Skeletal muscle satellite cell (primary cell): ENCODE measurements around the gene ZNF556. TPM values are rescaled to one million over a fixed set of nuclear protein-coding genes. Genes with fewer than 3 reads are reported as not detected.

ENCODE experiments used
- H3K27me3 ChIP-seq: 2 replicates; pipeline ENCODE4 v1.7.0; 2013; ENCODE audit warnings: low read length; ENCODE audit not compliant: control insufficient read depth, insufficient read depth
- H3K36me3 ChIP-seq: 2 replicates; pipeline ENCODE4 v1.7.0; 2013; ENCODE audit warnings: mild to moderate bottlenecking, control low read depth, low read length; ENCODE audit not compliant: insufficient read depth
- H3K4me1 ChIP-seq: 2 replicates; pipeline ENCODE4 v1.7.0; 2013; ENCODE audit warnings: low read length; ENCODE audit not compliant: control insufficient read depth, insufficient read depth
- H3K4me2 ChIP-seq: 2 replicates; pipeline ENCODE4 v1.7.0; 2013; ENCODE audit warnings: mild to moderate bottlenecking, low read length
- H3K4me3 ChIP-seq: 2 replicates; pipeline ENCODE4 v1.7.0; 2013; ENCODE audit warnings: low read length
- H3K9ac ChIP-seq: 2 replicates; pipeline ENCODE4 v1.7.0; 2013; ENCODE audit warnings: mild to moderate bottlenecking, low read depth, low read length, moderate library complexity
- H3K9me3 ChIP-seq: replicated peaks from 2 replicates; pipeline ENCODE4 v1.7.0; 2013; ENCODE audit warnings: mild to moderate bottlenecking, control low read depth, low read length
- total RNA-seq: library from RNA; depleted of rRNA; stranded (reverse); fragments of >200 nt; gene quantifications from 2 replicates; pipeline ENCODE4 v1.2.3, GENCODE V29; 2012; rRNA removed

The ZNF556 gene
- total RNA-seq = 0.76 and 2.4 TPM in 2 replicates

DNA sequence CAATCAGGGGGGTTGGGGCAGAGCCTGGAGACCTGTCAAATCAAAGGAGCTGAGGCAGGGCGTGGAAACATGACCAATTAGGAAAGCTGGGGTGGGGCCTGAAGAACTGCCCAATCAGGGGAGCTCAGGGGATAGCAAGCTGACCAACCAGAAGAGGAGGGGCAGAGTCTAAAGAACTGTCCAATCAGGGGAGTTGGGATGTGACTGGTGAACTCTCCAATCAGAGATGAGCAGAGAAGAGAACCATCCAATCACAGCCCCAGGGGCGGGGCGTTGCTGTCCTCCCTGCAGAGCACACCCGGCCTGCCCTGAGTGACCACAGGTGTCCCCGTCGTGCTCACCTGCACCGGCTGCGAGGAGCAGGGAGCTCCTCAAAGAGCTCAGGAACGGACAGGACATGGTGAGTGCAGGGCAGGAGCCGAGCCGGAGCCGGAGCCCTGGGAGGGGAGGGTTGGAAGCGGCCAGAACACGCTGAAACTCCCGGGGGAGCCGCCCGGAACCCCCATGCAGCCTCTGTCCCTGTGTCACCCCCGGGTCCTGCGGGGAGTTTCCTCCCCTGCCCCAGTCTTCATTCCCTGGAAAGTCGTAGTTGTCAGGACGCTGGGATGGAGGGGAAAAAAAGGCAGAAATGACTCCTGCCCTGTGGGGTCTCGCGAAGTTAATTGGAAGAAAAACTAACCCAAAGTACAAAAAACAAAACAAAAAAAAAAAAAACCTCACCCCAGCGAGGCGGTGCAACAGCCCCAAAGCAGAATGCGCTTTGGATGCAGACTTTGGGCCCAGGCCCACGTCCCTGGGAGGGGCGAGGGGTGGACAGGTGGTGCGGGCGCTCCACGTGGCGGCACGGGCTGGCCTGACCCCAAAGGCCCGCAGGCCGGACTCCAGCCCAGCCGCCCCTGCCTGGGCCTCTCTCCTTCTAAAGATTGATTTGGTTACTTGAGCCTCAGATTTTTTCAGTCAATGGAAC lies at the start of gene ZNF556:
ZNF556 (plus strand) TSS at position 311 of the 967 bp plus-strand sequence; CDS start at position 398, 87 bp downstream.
- Histone ChIP-seq H3K4me3 (peak within 1 kb of the TSS; percentile 93), H3K9ac (peak within 1 kb of the TSS; percentile 74), H3K4me1 (peaks cover 4% of the 10 kb centered on the region), H3K27me3 (no peaks in the 10 kb centered on the region), H3K4me2 (peak within 1 kb of the TSS; percentile 89), H3K9me3 (no peaks in the 10 kb centered on the region), H3K36me3 (peaks cover 3% of the 10 kb centered on the region)

DNA sequence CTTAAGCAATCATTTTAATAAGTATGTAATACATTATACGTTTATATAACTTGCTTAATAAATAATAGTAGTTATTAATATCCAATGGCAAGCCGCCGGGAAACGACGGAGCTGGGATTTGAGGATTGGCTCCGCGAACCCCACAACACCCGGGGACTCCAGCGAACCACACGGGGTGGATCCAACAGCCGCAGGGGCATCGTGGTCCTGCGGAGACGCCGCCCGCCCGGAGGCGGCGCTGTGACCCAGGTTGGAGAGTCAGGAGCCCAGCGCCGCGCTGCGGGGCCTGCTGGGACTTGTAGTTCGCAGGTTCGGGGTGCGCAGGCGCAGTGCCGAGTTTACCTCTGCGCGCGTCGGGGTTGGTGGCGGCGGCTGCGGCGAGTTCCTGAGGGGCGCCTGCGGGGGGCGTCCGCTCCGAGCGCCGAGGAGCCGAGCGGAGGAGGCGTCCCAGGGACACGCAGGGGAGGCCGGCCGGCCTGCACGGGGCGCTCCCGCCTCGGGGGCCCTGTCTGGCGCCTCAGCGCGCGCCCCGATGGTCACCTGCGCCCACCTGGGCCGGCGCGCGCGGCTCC lies 47.5 kb upstream of the ZNF556 start, which contains the start of gene ZNF554:
ZNF554 (plus strand) TSS at position 329 of the 572 bp plus-strand sequence; CDS start at position 533, 204 bp downstream.
- H3K4me1 ChIP-seq = no peaks in the 10 kb centered on the region
- no peaks in the 10 kb centered on the region for H3K36me3 ChIP-seq
- H3K27me3 ChIP-seq = no peaks in the 10 kb centered on the region
- peak within 1 kb of the TSS; percentile 83 for H3K4me3 ChIP-seq
- peak within 1 kb of the TSS; percentile 84 for H3K9ac ChIP-seq
- H3K9me3 ChIP-seq = no peaks in the 10 kb centered on the region
- peak within 1 kb of the TSS; percentile 100 for H3K4me2 ChIP-seq

DNA sequence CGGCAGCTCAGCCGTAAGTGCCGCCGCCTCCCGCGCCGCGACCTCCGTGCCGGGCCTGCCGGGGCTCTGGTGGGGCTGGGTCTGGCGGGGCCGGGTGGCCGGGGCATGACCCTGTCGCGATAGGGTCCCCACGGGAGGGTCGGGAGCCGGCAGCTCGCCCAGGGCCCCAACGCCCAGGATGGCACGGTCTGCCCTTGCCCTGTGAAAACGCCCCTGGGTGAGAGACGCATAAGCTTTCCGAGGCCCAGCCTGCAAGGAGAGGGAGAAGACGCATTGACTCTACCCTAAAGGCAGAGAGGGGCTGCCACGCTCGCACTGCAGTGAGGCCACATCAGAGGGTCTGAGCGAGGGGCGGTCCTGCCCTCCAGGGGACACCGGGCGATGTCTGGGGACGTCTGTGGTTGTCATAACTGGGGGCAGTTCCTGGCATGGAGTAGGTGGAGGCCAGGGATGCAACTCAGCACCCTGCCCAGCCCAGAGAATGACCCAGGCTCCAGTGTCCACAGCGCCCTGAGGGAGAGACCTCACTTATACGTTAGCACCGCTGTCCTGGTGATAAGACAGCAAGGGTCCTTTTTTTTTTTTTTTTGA lies 46.9 kb upstream of the ZNF556 start:
- Histone ChIP-seq H3K36me3 (no peaks in the 10 kb centered on the region), H3K4me1 (no peaks in the 10 kb centered on the region), H3K9me3 (no peaks in the 10 kb centered on the region), H3K4me2 (peak overlapping the region; percentile 100), H3K4me3 (peak overlapping the region; percentile 83), H3K27me3 (no peaks in the 10 kb centered on the region), H3K9ac (peak overlapping the region; percentile 84)

DNA sequence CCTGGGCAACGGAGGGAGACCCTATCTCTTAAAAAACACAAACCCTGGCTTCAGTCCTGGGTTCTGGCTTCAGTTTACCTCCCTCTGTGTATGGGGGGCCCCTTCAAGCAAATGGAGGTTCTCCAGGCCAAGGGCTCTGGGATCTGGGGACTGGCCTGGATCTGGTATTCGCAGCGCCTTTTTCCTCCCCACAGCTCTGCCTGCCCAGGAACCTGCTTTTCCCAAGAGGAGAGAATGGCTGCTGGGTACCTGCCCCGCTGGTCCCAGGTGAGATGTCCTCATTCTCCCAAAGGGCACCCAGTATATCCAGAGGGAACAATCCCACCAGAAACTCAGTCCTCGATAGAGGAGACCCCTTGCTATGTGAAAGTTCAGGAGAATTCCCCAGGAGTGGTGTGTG lies 44.3 kb upstream of the ZNF556 start:
- H3K9me3 ChIP-seq = no peaks in the 10 kb centered on the region
- H3K27me3 ChIP-seq = no peaks in the 10 kb centered on the region
- H3K9ac ChIP-seq = no peak overlapping the region
- H3K4me3 ChIP-seq = no peak overlapping the region
- H3K4me2 ChIP-seq = no peak overlapping the region
- no peaks in the 10 kb centered on the region for H3K36me3 ChIP-seq
- no peaks in the 10 kb centered on the region for H3K4me1 ChIP-seq

DNA sequence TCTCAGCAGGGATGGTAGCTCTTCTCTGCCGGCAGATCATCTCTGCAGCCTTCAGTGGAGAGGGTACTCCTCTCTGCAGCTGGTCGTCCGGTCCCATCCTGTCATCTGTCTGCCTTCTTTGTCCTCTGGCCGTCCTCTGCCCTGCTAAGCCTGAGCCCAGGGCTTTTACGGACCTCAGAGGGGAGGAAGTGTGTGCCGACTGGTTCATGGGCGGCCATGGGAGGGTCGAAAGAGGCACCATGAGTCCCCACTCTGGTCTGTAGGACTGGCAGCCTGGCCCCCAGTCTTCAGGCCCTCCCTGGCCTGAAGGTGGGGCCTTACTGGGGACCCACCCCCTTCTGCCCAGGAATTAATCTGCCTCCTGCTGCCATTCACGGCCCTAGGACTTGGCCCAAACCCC lies 43.5 kb upstream of the ZNF556 start:
- Histone ChIP-seq H3K27me3 (no peaks in the 10 kb centered on the region), H3K4me2 (no peak overlapping the region), H3K4me1 (no peaks in the 10 kb centered on the region), H3K36me3 (no peaks in the 10 kb centered on the region), H3K9ac (no peak overlapping the region), H3K9me3 (peaks cover 2% of the 10 kb centered on the region), H3K4me3 (no peak overlapping the region)

DNA sequence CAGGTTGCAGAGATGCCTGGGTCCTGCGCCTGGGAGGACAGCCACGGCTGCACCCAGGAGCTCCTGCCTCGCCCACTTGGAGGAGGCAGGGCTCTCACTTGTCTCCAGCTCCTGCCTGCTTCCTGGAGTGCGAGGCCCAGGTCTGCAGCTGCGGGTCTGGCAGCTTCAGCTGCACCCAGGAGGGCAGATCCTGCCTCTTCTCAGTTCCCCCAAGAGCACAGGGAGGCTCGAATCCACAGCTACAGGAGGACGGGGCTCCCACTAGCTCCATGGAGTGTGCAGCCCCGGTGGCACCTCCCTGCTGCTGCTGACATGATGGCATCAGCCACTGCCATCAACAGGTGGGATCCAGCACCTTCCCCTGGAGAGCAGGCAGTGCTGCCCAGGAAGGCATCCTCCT lies 43.0 kb upstream of the ZNF556 start:
- Histone ChIP-seq H3K4me2 (no peak overlapping the region), H3K4me3 (no peak overlapping the region), H3K9ac (no peak overlapping the region), H3K27me3 (no peaks in the 10 kb centered on the region), H3K4me1 (no peaks in the 10 kb centered on the region), H3K9me3 (peaks cover 2% of the 10 kb centered on the region), H3K36me3 (no peaks in the 10 kb centered on the region)

DNA sequence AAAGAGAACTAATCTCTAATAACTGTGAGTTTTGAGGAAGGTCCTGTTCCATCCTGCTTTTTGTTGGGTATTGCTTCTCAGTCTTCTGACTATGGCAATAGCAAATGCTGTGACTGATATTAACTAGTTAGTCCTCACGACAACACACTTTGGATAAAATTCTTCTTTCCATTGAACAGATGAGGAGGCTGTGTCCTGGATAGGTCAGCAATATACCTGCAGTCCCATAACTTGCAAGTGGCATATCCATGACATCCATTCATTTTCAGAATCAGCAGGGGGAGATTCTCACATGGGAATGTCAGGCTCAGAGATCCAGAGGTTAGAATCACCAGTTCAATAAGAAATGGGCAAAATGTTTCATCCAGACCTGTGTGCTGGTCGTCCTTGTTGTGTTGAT lies 40.1 kb upstream of the ZNF556 start:
- Histone ChIP-seq H3K9me3 (peaks cover 2% of the 10 kb centered on the region), H3K4me2 (no peak overlapping the region), H3K9ac (no peak overlapping the region), H3K4me3 (no peak overlapping the region), H3K4me1 (no peaks in the 10 kb centered on the region), H3K27me3 (no peaks in the 10 kb centered on the region), H3K36me3 (no peaks in the 10 kb centered on the region)

DNA sequence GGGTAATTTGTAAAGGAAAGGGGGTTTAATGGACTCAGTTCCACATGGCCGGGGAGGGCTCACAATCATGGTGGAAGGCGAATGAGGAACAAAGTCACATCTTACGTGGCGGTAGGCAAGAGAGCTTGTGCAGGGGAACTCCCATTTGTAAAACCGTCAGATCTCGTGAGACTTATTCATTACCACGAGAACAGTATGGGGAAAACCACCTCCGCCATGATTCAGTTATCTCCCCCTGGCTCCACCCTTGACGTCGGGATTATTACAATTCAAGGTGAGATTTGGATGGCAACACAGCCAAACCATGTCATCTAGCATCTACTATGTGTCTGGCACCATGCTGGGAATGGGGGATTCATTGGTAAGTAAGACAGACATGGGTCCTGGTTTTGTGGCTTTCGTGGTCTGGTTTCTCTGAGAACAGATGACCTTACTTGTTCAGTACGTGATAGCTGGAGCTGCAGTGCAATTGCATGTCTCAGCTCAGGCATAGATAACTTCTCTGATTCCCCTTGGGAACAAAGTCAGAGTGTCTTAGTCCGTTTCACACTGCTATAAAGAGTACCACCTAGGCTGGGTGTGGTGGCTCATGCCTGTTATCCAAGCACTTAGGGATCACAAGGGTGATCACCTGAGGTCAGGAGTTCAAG lies 39.2 kb upstream of the ZNF556 start:
- Histone ChIP-seq H3K9me3 (peaks cover 6% of the 10 kb centered on the region), H3K27me3 (no peaks in the 10 kb centered on the region), H3K4me2 (no peak overlapping the region), H3K9ac (no peak overlapping the region), H3K4me3 (no peak overlapping the region), H3K4me1 (no peaks in the 10 kb centered on the region), H3K36me3 (peaks cover 3% of the 10 kb centered on the region)

DNA sequence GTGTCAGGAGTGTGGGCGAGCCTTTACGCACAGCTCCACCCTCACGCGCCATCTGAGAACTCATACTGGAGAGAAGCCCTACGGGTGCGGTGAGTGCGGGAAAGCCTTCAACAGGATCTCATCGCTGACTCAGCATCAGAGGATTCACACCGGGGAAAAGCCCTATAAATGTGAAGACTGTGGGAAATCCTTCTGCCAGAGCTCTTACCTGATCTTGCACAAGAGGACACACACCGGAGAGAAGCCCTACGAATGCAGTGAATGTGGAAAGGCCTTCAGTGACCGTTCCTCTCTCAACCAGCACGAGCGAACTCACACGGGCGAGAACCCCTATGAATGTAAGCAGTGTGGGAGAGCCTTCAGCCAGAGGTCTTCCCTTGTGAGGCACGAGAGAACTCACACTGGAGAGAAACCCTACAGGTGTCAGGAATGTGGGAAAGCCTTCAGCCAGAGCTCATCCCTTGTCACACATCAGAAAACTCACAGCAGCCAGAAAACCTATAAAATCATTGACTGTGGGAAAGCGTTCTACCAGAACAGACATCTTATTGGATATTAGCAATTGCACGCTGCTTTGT lies 32.8 kb upstream of the ZNF556 start:
- H3K27me3 ChIP-seq = no peaks in the 10 kb centered on the region
- no peak overlapping the region for H3K9ac ChIP-seq
- no peak overlapping the region for H3K4me2 ChIP-seq
- H3K4me3 ChIP-seq = no peak overlapping the region
- no peaks in the 10 kb centered on the region for H3K4me1 ChIP-seq
- peaks cover 8% of the 10 kb centered on the region for H3K36me3 ChIP-seq
- H3K9me3 ChIP-seq = peaks cover 38% of the 10 kb centered on the region

DNA sequence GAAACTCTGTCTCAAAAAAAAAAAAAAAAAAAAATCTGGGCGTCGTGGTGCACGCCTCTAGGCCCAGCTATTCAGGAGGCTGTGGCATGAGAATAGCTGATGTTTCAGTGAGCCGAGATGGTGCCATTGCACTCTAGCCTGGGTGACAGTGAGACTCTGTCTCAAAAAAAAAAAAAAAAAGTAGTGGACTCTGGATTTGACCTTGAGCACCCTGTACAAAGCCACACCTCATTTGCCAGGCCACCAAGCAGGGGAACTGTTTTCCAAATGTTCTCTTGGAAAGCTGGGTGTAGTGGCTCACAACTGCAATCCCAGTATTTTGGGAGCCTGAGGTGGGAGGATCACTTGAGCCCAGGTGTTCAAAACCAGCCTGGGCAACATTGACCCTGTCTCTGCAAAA lies 29.7 kb upstream of the ZNF556 start:
- Histone ChIP-seq H3K9ac (no peak overlapping the region), H3K27me3 (no peaks in the 10 kb centered on the region), H3K36me3 (peaks cover 5% of the 10 kb centered on the region), H3K9me3 (peaks cover 35% of the 10 kb centered on the region), H3K4me1 (peaks cover 5% of the 10 kb centered on the region), H3K4me2 (no peak overlapping the region), H3K4me3 (no peak overlapping the region)
